ENCODE measurements around the gene GPC2.

GPC2 gene

GRCh38 chr7:100169147-100169850 is 7.9 kb downstream of the GPC2 start:
- TF ChIP-seq USF1 (IDR thresholded peaks at IDR 0.05) = no peak
- no peak for TF ChIP-seq TCF12 (IDR thresholded peaks at IDR 0.05; ENCODE audit: low read depth)
- TF ChIP-seq ZBTB7A (IDR thresholded peaks at IDR 0.05; ENCODE audit: low read depth) = no peak
- no peak for TF ChIP-seq NFIC (IDR thresholded peaks at IDR 0.05)
- TF ChIP-seq TEAD4 (IDR thresholded peaks at IDR 0.05) = no peak
- no peak for TF ChIP-seq FOXM1 (IDR thresholded peaks at IDR 0.05; ENCODE audit: borderline replicate concordance, low read depth)
- TF ChIP-seq EGR1 (IDR thresholded peaks at IDR 0.05) = no peak
- no peak for TF ChIP-seq RAD21 (IDR thresholded peaks at IDR 0.05; ENCODE audit: low read depth)
- TF ChIP-seq REST (IDR thresholded peaks at IDR 0.05; ENCODE audit: low read depth) = no peak
- TF ChIP-seq MAX (IDR thresholded peaks at IDR 0.05) = no peak
- TF ChIP-seq TAF1 (IDR thresholded peaks at IDR 0.05; ENCODE audit: low read depth) = no peak
- TF ChIP-seq YY1 (IDR thresholded peaks at IDR 0.05; ENCODE audit: low read depth) = no peak
- TF ChIP-seq EP300 (IDR thresholded peaks at IDR 0.05; ENCODE audit: borderline replicate concordance) = no peak
- no peak for TF ChIP-seq CREB1 (IDR thresholded peaks at IDR 0.05; ENCODE audit: low read depth)
- TF ChIP-seq CEBPB (IDR thresholded peaks at IDR 0.05) = no peak

GRCh38 chr7:100167912-100168323 is 9.3 kb downstream of the GPC2 start:
- no peak for TF ChIP-seq CEBPB (IDR thresholded peaks at IDR 0.05)
- no peak for TF ChIP-seq EP300 (IDR thresholded peaks at IDR 0.05; ENCODE audit: borderline replicate concordance)
- no peak for TF ChIP-seq YY1 (IDR thresholded peaks at IDR 0.05; ENCODE audit: low read depth)
- TF ChIP-seq TEAD4 (IDR thresholded peaks at IDR 0.05) = no peak
- no peak for TF ChIP-seq EGR1 (IDR thresholded peaks at IDR 0.05)
- no peak for TF ChIP-seq MAX (IDR thresholded peaks at IDR 0.05)
- no peak for TF ChIP-seq FOXM1 (IDR thresholded peaks at IDR 0.05; ENCODE audit: borderline replicate concordance, low read depth)
- TF ChIP-seq CREB1 (IDR thresholded peaks at IDR 0.05; ENCODE audit: low read depth) = no peak

- TF ChIP-seq CREB1 (IDR thresholded peaks at IDR 0.05; ENCODE audit: low read depth) = no peak
- no peak for TF ChIP-seq YY1 (IDR thresholded peaks at IDR 0.05; ENCODE audit: low read depth)
- no peak for TF ChIP-seq RAD21 (IDR thresholded peaks at IDR 0.05; ENCODE audit: low read depth)
- TF ChIP-seq FOXM1 (IDR thresholded peaks at IDR 0.05; ENCODE audit: borderline replicate concordance, low read depth) = no peak
- no peak for TF ChIP-seq EP300 (IDR thresholded peaks at IDR 0.05; ENCODE audit: borderline replicate concordance)
Observed at GRCh38 chr7:100166970-100167911, 9.9 kb downstream of the GPC2 start.

GRCh38 chr7:100166317-100166940 is 10.8 kb downstream of the GPC2 start:
- TF ChIP-seq TCF12 (IDR thresholded peaks at IDR 0.05; ENCODE audit: low read depth) (no peak), REST (IDR thresholded peaks at IDR 0.05; ENCODE audit: low read depth) (no peak), MAX (IDR thresholded peaks at IDR 0.05) (no peak)

- TF ChIP-seq CEBPB (IDR thresholded peaks at IDR 0.05) = no peak
- TF ChIP-seq NFIC (IDR thresholded peaks at IDR 0.05) = no peak
- TF ChIP-seq REST (IDR thresholded peaks at IDR 0.05; ENCODE audit: low read depth) = no peak
- no peak for TF ChIP-seq YY1 (IDR thresholded peaks at IDR 0.05; ENCODE audit: low read depth)
- TF ChIP-seq FOXM1 (IDR thresholded peaks at IDR 0.05; ENCODE audit: borderline replicate concordance, low read depth) = no peak
- no peak for TF ChIP-seq TCF12 (IDR thresholded peaks at IDR 0.05; ENCODE audit: low read depth)
Observed at GRCh38 chr7:100163871-100164270, 13.3 kb downstream of the GPC2 start.

Data from Ishikawa (cell line).